Hematopoietic multipotent progenitor cell treated with erythropoietin and hydrocortisone succinate and interleukin-3 and kit ligand, for 4 days (in vitro differentiated cells): ENCODE data around the gene GLDC.
"Not testable (repeated sequence)": the region's sequence is repeated elsewhere in the genome, so short reads cannot be mapped to it uniquely, and the experiment has no call there.

Experiments used
- DNase-seq: peaks from one replicate; pipeline ENCODE4 v3.0.0-alpha.2; 2015

Gene GLDC

GRCh38 chr9:6564360-6564759 is 81.2 kb downstream of the GLDC start:
- DNase-seq, result no peak

GRCh38 chr9:6562871-6563430 is 82.6 kb downstream of the GLDC start:
- no peak for DNase-seq

GRCh38 chr9:6562201-6562600 is 83.3 kb downstream of the GLDC start:
- DNase-seq, result no peak

- DNase-seq, result no peak
Observed at GRCh38 chr9:6557883-6558616, 87.5 kb downstream of the GLDC start.

GRCh38 chr9:6553866-6554265 is 91.7 kb downstream of the GLDC start:
- no peak for DNase-seq

- no peak for DNase-seq
Observed at GRCh38 chr9:6552498-6553121, 92.9 kb downstream of the GLDC start.

GRCh38 chr9:6552033-6552432 is 93.5 kb downstream of the GLDC start:
- no peak for DNase-seq

GRCh38 chr9:6551136-6551535 is 94.4 kb downstream of the GLDC start:
- DNase-seq, result no peak

- no peak for DNase-seq
Observed at GRCh38 chr9:6549106-6549800, 96.3 kb downstream of the GLDC start.

GRCh38 chr9:6545017-6545691 is 100.4 kb downstream of the GLDC start:
- DNase-seq, result no peak

- DNase-seq, result no peak
Observed at GRCh38 chr9:6543204-6543603, 102.3 kb downstream of the GLDC start.

GRCh38 chr9:6542617-6543016 is 102.9 kb downstream of the GLDC start:
- DNase-seq, result not testable (repeated sequence)

GRCh38 chr9:6538666-6539071 is 106.9 kb downstream of the GLDC start:
- DNase-seq, result no peak

- DNase-seq, result no peak
Observed at GRCh38 chr9:6535594-6535993, 109.9 kb downstream of the GLDC start.

- DNase-seq, result no peak
Observed at GRCh38 chr9:6525326-6526045, 120.0 kb downstream of the GLDC start.

- DNase-seq, result no peak
Observed at GRCh38 chr9:6522263-6522662, 123.3 kb downstream of the GLDC start.

GRCh38 chr9:6512085-6512657 is 133.4 kb downstream of the GLDC start:
- DNase-seq, result no peak

- no peak for DNase-seq
Observed at GRCh38 chr9:6506571-6506970, 139.0 kb downstream of the GLDC start.

GRCh38 chr9:6502399-6502798 is 143.1 kb downstream of the GLDC start:
- no peak for DNase-seq

GRCh38 chr9:6501526-6502210 is 143.9 kb downstream of the GLDC start:
- DNase-seq, result no peak

- DNase-seq, result no peak
Observed at GRCh38 chr9:6498982-6499381, 146.5 kb downstream of the GLDC start.

GRCh38 chr9:6495466-6495865 is 150.1 kb downstream of the GLDC start:
- peak; percentile 7 for DNase-seq
